ENCODE results near the gene TTC31. TPM values are rescaled to one million over a fixed set of nuclear protein-coding genes. Genes with fewer than 3 reads are reported as not detected.
"Not testable (repeated sequence)": the region's sequence is repeated elsewhere in the genome, so short reads cannot be mapped to it uniquely, and the experiment has no call there.

TTC31 gene
- total RNA-seq, 1 experiment from 2014 or later = 13.6 TPM

DNA sequence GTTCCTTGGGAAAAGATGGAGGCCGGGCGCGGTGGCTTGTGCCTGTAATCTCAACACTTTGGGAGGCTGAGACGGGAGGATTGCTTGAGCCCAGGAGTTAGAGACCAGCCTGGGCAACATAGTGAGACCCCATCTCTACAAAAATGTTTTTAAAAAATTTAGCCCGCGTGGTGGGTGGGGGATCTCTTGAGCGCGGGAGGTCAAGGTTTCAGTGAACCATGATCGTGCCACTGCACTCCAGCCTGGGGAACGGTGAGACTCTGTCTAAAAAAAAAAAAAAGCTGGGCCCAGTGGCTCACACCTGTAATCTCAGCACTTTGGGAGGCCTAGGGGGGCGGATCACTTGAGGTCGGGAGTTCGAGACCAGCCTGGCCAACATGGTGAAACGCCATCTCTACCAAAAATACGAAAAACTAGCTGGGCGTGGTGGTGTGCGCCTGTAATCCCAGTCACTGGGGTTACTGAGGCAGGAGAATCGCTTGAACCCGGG is 839 bp downstream of the TTC31 start:
- DNase-seq (ENCODE audit: low read depth) = not testable (repeated sequence)

DNA sequence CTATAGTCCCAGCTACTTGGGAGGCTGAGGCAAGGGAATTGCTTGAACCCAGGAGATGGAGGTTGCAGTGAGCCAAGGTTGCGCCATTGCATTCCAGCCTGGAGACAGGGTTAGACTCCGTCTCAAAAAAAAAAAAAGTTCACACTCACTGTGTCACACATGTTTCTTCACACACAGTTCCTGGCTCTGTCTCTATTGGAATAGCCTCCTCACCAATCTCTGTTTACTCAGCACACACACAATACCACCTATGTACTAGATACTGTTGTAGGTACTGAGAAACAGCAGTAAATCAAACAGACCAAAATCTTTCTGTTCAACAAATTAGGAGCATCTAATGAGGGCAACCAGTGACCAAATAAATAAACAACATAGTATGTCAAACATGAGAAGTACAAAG is 3.3 kb downstream of the TTC31 start:
- no peak for DNase-seq (ENCODE audit: low read depth)

DNA sequence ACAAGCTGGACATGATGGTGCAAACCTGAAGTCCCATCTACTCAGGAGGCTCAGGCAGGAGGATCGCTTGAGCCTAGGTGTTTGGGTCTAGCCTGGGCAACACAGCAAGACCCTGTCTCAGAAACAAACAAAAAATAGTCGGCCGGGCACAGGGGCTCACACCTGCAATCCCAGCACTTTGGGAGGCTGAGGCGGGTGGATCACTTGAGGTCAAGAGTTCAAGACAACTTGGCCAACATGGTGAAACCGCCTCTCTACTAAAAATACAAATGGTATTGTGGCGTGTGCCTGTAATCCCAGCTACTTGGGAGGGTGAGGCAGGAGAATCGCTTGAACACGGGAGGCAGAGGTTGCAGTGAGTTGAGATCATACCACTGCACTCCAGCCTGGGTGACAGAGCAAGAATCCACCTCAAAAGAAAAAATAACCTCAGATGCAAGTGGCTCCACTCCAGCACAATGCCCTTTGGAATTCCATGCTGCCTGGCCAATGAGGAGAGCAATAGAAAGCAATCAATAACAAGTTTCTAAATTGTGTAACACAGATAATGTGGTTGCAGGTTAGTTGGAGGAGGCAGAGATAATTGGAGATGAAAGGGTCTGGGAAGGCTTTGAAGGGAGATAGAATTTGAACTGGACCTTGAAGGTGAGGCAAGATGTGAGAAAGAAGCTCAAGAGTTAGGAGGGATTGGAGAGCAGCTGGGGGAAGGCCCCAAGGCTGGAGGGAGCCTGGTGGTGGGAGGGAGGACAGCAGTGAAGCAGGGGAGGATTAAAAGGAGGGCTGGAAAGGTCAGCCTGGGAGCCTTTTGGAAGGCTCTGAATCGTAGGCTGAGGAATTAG is 6.0 kb downstream of the TTC31 start:
- no peak for DNase-seq (ENCODE audit: low read depth)

DNA sequence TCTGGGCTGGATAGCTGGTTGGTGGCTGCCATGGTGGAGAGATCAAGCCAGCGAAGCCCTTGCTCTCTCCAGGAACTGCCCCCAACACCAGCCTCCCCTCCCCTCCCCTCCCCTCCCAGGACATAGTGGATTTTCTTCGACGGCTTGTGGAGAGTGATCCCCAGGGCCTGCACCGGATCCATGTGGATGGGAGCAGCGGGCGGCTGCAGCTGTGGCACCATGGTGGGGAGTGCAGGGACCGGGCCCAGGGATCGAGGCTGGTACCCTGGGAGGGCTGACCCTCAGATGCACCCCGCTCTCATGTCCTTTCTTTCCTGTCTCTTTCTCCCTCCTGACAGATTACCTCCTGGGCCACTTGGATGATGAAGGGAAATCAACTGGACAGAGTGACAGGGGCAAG is 7.0 kb downstream of the TTC31 start:
- no peak for DNase-seq (ENCODE audit: low read depth)

GRCh38 chr2:74491648-74492544 is 9.0 kb downstream of the TTC31 start:
- no peak for DNase-seq (ENCODE audit: low read depth)

- peak; percentile 46 for DNase-seq (ENCODE audit: low read depth)
Observed at GRCh38 chr2:74493546-74493945, 10.7 kb downstream of the TTC31 start.

DNA sequence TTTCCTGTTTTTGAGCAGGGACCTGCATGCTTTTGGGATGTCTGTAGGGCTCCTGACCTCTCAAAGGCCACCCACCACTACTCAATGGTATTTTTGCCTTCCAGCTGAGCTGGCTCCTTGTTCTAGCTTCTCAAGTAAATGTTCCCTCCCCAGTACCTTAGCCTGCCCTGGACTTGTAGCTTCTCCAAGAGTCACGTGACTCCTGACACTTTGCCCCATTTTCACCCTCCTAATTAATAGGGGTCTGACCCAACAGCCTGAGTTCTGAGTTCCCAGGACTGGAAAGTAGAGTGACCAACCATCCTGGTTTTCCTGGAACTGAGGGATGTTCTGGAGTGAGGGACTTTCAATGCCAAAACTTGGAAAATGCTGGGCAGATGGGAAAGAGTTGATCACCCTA is 12.6 kb downstream of the TTC31 start:
- no peak for DNase-seq (ENCODE audit: low read depth)

GRCh38 chr2:74496997-74497776 is 14.3 kb downstream of the TTC31 start:
- no peak for DNase-seq (ENCODE audit: low read depth)

- DNase-seq (ENCODE audit: low read depth) = peak; percentile 24
Observed at GRCh38 chr2:74497777-74498499, 15.1 kb downstream of the TTC31 start.

- peak; percentile 65 for DNase-seq (ENCODE audit: low read depth)
Observed at GRCh38 chr2:74498500-74499266, 15.8 kb downstream of the TTC31 start.

GRCh38 chr2:74499267-74499939 is 16.5 kb downstream of the TTC31 start, which contains the start of gene LBX2:
Gene LBX2 (minus strand): TSS chr2:74499603. CDS start chr2:74499537, 66 bp downstream.
- no peak for DNase-seq (ENCODE audit: low read depth)

- DNase-seq (ENCODE audit: low read depth) = no peak
Observed at GRCh38 chr2:74499940-74500577, 17.2 kb downstream of the TTC31 start.

DNA sequence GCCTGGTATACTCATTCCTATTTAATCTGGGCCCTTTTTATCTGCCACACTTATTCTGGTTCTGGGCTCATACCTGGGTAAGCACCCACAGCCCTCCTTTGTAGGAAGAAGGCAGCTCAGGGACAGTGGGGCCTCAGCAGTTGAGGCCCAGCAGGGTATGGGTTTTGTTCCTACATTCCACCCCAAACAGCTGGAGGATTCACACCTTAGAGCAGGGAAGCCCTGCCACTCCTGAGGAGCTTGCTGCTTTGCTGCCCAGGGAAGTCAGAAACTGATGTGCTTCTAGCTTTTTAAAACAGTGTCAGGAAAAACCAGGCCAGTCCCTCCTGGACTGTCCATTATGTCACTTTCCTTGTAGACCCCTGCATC is 17.7 kb downstream of the TTC31 start:
- DNase-seq (ENCODE audit: low read depth) = no peak

GRCh38 chr2:74501335-74502071 is 18.6 kb downstream of the TTC31 start:
- DNase-seq (ENCODE audit: low read depth) = no peak

DNA sequence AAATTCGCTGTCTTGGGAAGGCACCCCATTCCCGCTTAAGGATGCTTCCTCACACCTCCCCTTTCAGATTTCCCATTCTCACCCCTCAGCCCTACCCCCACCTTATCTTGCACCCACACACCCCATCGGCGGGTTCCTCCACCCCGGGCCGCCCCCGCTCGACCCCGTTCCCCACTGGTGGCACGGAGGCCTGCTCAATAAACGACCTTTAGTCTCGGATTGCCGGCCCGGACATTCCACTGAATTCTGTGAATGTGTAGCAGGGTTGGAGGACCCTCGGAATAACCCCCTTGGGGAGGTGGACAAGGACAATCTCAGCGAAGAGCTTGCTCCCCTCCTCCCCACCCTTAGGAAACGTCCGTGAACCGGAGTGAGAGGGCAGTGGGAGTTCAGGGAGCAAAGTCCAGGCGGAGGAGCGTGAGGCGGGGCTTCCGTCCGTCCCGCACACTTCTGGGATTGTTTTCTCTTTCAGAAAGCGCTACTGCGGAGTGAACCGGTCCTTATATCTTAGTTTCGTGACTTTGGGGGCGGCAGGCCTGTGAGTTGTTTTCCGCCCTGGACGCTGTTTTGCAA is 19.4 kb downstream of the TTC31 start:
- no peak for DNase-seq (ENCODE audit: low read depth)

GRCh38 chr2:74502720-74503505 is 20.0 kb downstream of the TTC31 start:
- peak; percentile 73 for DNase-seq (ENCODE audit: low read depth)

Data from M059J (cell line).